HG02973 (cell line): ENCODE data around the gene SLC22A9.
A peak's percentile ranks its signal among the peaks of the same experiment; 100 is the strongest.
"Not testable (repeated sequence)": the region's sequence is repeated elsewhere in the genome, so short reads cannot be mapped to it uniquely, and the experiment has no call there.

ENCODE experiments used
- ATAC-seq: cut with Tn5 transposase; IDR thresholded peaks from one replicate; pipeline ENCODE4 v1.9.1; 2021; ENCODE audit warnings: moderate library complexity; ENCODE audit not compliant: unreplicated experiment

The SLC22A9 gene

DNA sequence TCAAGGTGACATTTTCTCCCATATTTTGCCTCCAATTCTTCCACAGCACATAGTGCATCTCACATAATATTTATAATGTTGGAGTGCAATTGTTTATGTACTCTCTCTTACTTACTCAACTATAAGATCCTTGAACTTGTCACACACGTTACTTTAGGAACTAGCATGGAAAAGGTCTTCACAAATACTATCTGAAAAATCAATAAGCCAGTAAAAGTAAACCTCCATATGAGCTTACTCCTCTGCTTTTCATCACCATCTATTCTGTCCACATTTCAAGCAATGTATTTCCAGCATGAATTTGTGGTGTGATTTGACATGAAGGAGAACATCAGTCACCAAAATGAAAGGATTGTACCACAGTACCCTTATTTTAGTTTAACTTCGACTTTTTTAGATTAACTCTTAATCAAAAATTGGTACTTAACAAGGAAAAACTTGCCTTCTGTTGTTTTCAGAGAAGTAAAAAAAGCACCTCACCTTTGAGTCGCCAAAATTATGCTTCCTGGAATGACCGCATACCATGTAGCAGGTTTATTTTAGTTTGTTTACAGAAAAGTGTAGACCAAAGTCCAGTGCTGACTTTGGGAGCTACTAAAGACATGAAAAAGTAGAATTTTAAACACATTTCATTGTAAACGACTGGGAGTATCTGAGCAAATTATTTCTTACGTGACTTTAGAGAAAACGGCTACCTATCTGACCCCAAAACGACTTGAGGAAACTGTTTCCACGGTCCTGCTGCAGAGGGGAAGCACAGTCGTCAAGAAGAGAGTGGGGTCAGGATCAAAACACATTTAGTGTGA, at the start of gene SLC22A9:
TSS of gene SLC22A9 (plus strand) at position 621 of the 806 bp plus-strand sequence. CDS start 272 bp downstream, outside the sequence.
- ATAC-seq: no peak

DNA sequence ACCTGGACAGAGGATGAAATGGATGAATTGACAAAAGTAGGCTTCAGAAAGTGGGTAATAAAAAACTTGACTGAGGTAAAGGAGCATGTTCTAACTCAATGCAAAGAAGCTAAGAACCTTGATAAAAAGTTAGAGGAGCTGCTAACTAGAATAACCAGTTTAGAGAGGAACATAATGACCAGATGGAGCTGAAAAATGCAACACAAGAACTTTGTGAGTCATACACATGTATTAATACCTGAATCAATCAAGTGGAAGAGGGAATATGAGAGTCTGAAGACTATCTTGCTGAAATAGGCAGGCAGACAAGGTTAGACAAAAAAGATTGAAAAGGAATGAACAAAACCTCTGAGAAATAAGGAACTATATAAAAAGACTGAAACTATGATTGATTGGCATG, 47.9 kb upstream of the SLC22A9 start:
- ATAC-seq: no peak

DNA sequence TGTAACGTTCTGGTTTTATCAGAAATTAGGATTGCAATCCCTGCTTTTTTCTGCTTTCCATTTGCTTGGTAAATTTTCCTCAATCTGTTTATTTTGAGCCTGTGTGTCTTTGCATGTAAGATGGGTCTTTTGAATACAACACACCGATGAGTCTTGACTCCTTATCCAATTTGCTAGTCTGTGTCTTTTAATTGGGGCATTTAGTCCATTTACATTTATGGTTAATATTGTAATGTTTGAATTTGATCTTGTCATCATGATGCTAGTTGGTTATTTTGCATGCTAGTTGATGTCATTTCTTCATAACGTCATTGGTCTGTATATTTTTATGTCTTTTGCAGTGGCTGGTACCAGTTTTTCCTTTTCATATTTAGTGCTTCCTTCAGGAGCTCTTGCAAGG, 34.5 kb upstream of the SLC22A9 start:
- not testable (repeated sequence) for ATAC-seq

DNA sequence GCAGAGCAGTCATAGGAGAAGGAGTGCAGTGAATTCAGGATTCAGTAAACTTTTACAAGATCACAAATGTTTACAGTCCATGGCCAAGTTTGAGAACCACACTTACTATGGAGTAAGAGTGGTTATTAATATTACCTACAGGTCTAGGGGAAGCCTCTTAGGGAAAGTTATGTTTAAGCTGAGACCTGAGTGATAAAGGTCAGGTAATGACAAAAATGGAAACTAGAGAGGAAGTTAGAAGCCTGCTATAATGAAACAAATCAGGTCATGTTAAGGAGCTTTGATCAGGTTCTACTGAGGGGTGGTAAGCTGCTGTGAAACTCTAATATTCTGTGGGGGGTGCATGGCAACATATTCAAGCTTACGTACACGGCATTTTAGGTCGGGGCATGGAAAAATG, 32.5 kb upstream of the SLC22A9 start:
- no peak for ATAC-seq

GRCh38 chr11:63343130-63343529, 26.5 kb upstream of the SLC22A9 start:
- ATAC-seq: no peak

DNA sequence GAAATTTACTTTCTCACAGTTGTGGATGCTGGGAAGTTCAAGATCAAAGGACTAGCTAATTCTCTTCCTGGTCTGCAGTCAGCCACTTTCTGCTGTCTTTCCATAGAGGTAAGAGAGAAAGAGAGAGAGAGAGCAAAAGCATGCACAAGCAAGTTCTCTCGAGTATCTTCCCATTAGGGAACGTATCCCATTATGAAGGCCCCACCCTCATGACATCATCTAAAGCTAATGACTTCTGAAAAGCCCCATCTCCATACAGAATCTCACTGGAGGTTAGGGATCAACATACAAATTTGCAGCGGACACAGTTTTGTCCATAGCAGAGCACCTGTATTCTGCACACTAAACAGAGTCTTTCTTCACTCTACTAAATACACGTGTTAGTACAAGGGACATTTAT, 17.4 kb upstream of the SLC22A9 start:
- no peak for ATAC-seq

- no peak for ATAC-seq
Measured at GRCh38 chr11:63362196-63362793, 7.3 kb upstream of the SLC22A9 start.

DNA sequence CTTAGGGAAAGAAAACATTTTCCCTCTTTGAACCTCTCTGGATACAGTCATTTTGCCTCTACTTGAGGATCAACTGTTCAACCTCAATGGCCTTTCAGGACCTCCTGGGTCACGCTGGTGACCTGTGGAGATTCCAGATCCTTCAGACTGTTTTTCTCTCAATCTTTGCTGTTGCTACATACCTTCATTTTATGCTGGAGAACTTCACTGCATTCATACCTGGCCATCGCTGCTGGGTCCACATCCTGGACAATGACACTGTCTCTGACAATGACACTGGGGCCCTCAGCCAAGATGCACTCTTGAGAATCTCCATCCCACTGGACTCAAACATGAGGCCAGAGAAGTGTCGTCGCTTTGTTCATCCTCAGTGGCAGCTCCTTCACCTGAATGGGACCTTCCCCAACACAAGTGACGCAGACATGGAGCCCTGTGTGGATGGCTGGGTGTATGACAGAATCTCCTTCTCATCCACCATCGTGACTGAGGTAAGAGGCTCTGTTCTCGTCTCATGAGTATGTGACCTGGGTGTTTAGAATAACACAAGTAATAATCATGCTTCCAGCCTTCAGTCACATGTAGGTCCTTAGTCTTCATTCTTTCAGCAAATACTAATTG, 495 bp downstream of the SLC22A9 start:
- no peak for ATAC-seq

DNA sequence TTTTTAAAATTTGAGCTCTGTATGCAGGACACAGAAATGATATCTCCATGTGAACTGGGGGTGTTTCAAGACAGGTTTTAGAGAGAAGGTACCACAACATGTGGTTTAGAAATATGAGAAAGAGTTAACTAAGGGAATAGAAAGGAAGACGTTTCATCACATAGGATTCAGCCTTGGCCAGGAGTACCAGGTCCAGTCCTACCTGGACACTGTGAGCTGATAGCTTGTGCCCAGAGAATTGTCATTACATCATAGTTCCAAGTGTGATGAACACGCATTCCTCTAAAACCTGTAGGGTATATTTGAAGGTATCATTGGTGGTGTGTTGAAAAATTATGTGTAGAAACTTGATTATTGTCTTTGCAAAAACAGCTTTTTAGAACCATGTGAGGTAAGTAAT, 1.8 kb downstream of the SLC22A9 start:
- ATAC-seq: no peak

DNA sequence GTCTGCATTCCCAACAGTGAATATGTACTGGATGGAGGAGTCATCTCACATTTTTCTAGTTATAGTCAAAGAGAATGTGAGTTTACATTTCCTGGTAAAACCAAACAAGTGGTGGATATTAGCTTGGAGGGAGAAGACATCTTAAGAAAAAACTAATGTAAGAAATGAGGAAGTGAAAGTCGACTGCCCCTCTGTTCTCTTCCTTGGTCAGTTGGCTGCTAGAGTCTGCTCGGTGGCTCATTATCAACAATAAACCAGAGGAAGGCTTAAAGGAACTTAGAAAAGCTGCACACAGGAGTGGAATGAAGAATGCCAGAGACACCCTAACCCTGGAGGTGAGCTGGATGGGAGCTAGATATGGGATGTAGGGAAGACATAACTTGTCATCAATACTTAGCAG, 5.8 kb downstream of the SLC22A9 start:
- no peak for ATAC-seq

DNA sequence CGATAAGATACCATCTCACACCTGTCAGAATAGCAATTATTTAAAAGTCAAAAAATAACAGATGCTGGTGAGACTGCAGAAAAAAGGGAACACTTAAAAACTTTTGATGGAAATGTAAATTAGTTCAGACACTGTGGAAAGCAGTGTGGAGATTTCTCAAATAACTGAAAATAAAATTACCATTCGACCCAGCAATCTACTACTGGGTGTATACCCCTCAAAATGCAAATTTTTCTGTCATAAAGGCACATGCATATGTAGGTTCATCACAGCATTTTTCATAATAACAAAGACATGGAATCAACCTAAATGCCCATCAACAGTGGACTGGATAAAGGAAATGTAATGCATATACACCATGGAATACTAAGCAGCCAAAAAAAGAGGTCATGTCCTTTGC, 10.5 kb downstream of the SLC22A9 start:
- ATAC-seq: no peak

DNA sequence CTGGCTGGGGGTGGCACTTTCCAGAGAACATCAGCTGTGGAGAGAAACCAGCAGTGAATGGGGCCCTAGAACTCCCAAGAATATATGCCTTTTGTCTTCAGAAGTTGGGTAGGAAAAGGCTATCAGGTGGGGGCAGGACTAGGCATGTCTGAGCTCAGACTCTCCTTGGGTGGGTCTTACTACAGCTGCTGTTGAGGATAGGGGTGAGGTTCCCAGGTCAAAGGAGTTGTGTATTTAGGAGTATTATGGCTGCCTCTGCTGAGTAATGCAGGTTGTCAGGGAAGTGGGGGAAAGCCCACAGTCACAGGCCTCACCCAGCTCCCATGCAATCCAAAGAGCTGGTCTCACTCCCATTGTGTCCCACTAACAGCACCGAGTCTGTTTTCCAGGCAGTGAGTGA, 26.1 kb downstream of the SLC22A9 start:
- no peak for ATAC-seq

- ATAC-seq: no peak
Measured at GRCh38 chr11:63404161-63404935, 34.8 kb downstream of the SLC22A9 start.

- ATAC-seq: no peak
Measured at GRCh38 chr11:63405114-63405513, 35.5 kb downstream of the SLC22A9 start.

GRCh38 chr11:63406458-63406857, 36.9 kb downstream of the SLC22A9 start:
- no peak for ATAC-seq

- ATAC-seq: peak; percentile 46
Measured at GRCh38 chr11:63417174-63417852, 47.7 kb downstream of the SLC22A9 start.

DNA sequence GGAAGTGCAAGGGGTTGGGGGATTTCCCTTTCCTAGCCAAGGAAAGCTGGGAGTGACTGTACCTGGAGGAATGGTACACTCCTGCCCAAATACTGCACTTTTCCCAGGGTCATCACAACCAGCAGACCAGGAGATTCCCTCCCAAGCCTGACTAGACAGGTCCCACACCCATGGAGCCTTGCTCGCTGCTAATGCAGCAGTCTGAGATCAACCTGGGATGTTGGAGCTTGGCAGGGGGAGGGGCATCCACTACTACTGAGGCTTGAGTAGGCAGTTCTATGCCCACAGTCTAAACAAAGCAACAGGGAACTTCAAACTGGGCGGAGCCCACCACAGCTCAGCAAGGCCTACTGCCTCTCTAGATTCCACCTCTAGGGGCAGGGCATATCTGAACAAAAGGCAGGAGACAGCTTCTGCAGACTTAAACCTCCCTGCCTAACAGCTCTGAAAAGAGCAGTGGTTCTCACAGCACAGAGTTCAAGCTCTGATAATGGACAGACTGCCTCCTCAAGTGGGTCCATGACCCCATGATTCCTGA, 58.5 kb downstream of the SLC22A9 start:
- no peak for ATAC-seq

- ATAC-seq: not testable (repeated sequence)
Measured at GRCh38 chr11:63430731-63431130, 61.1 kb downstream of the SLC22A9 start.

- ATAC-seq: not testable (repeated sequence)
Measured at GRCh38 chr11:63435351-63435750, 65.8 kb downstream of the SLC22A9 start.

DNA sequence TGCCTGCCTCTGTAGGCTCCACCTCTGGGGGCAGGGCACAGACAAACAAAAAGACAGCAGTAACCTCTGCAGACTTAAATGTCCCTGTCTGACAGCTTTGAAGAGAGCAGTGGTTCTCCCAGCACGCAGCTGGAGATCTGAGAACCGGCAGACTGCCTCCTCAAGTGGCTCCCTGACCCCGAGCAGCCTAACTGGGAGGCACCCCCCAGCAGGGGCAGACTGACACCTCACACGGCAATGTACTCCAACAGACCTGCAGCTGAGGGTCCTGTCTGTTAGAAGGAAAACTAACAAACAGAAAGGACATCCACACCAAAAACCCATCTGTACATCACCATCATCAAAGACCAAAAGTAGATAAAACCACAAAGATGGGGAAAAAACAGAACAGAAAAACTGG, 66.2 kb downstream of the SLC22A9 start:
- ATAC-seq: not testable (repeated sequence)
